Endodermal cell (in vitro differentiated cells): Measurements from ENCODE around the gene PAQR8. TPM values are rescaled to one million over a fixed set of nuclear protein-coding genes. Genes with fewer than 3 reads are reported as not detected.

ENCODE experiments used
- DNase-seq: peaks from one replicate; pipeline ENCODE4 v3.0.0-alpha.2; 2017
- H3K27ac ChIP-seq: 2 replicates; pipeline ENCODE4 v1.5.1; 2013; ENCODE audit warnings: mild to moderate bottlenecking, low read depth, low read length, moderate library complexity
- H3K27me3 ChIP-seq: 2 replicates; pipeline ENCODE4 v1.6.1; 2013; ENCODE audit warnings: mild to moderate bottlenecking, low read length, moderate library complexity; ENCODE audit not compliant: insufficient read depth, control insufficient read depth, poor library complexity, severe bottlenecking
- H3K36me3 ChIP-seq: 2 replicates; pipeline ENCODE4 v1.7.0; 2013; ENCODE audit warnings: mild to moderate bottlenecking, low read length, moderate library complexity; ENCODE audit not compliant: control insufficient read depth, insufficient read depth
- H3K4me1 ChIP-seq: one replicate; pipeline ENCODE4 v1.7.0; 2013; ENCODE audit warnings: low read length; ENCODE audit not compliant: control insufficient read depth, insufficient read depth
- H3K4me3 ChIP-seq: 2 replicates; pipeline ENCODE4 v1.5.1; 2013; ENCODE audit warnings: mild to moderate bottlenecking, low read length, moderate library complexity
- H3K9ac ChIP-seq: 2 replicates; pipeline ENCODE4 v1.6.1; 2013; ENCODE audit warnings: mild to moderate bottlenecking, low read length, moderate library complexity; ENCODE audit not compliant: poor library complexity, severe bottlenecking; ENCODE audit errors: extremely low read depth
- H3K9me3 ChIP-seq: 2 replicates; pipeline ENCODE4 v1.6.1; 2013; ENCODE audit warnings: mild to moderate bottlenecking, low read length, moderate library complexity; ENCODE audit not compliant: control insufficient read depth
- H3K27ac Mint-ChIP-seq: 2 replicates; pipeline ENCODE4 v1.8.0; 2020; ENCODE audit warnings: mixed read lengths
- H3K27me3 Mint-ChIP-seq: 2 replicates; pipeline ENCODE4 v1.8.0; 2021; ENCODE audit warnings: mild to moderate bottlenecking, mixed read lengths; ENCODE audit not compliant: insufficient read depth
- H3K36me3 Mint-ChIP-seq: 2 replicates; pipeline ENCODE4 v1.8.0; 2020; ENCODE audit warnings: low read depth, mixed read lengths
- H3K4me1 Mint-ChIP-seq: 2 replicates; pipeline ENCODE4 v1.8.0; 2020; ENCODE audit warnings: mixed read lengths
- H3K4me3 Mint-ChIP-seq: 2 replicates; pipeline ENCODE4 v1.8.0; 2020; ENCODE audit warnings: mild to moderate bottlenecking, moderate library complexity, mixed read lengths
- H3K9me3 Mint-ChIP-seq: 2 replicates; pipeline ENCODE4 v1.8.0; 2020; ENCODE audit warnings: mild to moderate bottlenecking, mixed read lengths
- CTCF ChIP-seq: fragments of 200-600 bp; sonication (generic); conservative IDR thresholded peaks from 2 replicates; pipeline ENCODE4 v1.5.0; 2021; ENCODE audit warnings: antibody characterized with exemption, mild to moderate bottlenecking
- WGBS, 2 experiments: methylation state at CpG; one replicate each; pipeline versions ENCODE4 v1.1.5 to v1.1.7; 2013; ENCODE audit warnings: missing lambda C conversion rate in 2 of 2, mixed read lengths in 1 of 2; ENCODE audit not compliant: insufficient coverage in 1 of 2, insufficient read length in 1 of 2; 5-methylcytosine and 5-hydroxymethylcytosine counted together
- total RNA-seq, 2 donors: library from RNA; stranded (reverse); fragmentation: NEBNext Ultra II Directional in 1 of 2; extraction: Animal tissue kit (Norgen Biotek cat#: 25700) in 1 of 2; gene quantifications; 2 replicates in 1 of 2; 3 replicates in 1 of 2; pipeline ENCODE4 v1.2.1, GENCODE V29; 2021

The PAQR8 gene
- total RNA-seq, 2 donors from 2014 or later, result 5.9 to 6.7 TPM

- Mint-ChIP-seq H3K27me3 (no peaks in the 10 kb centered on the region), H3K4me3 (no peak overlapping the region), H3K36me3 (no peaks in the 10 kb centered on the region), H3K4me1 (no peaks in the 10 kb centered on the region), H3K9me3 (no peaks in the 10 kb centered on the region), H3K27ac (no peak overlapping the region)
- no peak for TF ChIP-seq CTCF
- Histone ChIP-seq H3K9me3 (no peaks in the 10 kb centered on the region), H3K4me1 (no peaks in the 10 kb centered on the region), H3K4me3 (no peak overlapping the region), H3K9ac (no peak overlapping the region), H3K27ac (no peak overlapping the region), H3K27me3 (no peaks in the 10 kb centered on the region), H3K36me3 (no peaks in the 10 kb centered on the region)
- WGBS, 2 experiments, result 86 to 93% methylated on average over 1 of the region's 1 CpG
- no peak for DNase-seq
Measured at GRCh38 chr6:52317211-52317610, 44.7 kb upstream of the PAQR8 start.

GRCh38 chr6:52317841-52318581 lies 43.9 kb upstream of the PAQR8 start:
- no peak for TF ChIP-seq CTCF
- Histone ChIP-seq H3K9me3 (no peaks in the 10 kb centered on the region), H3K27me3 (no peaks in the 10 kb centered on the region), H3K4me1 (no peaks in the 10 kb centered on the region), H3K36me3 (no peaks in the 10 kb centered on the region), H3K27ac (no peak overlapping the region), H3K9ac (no peak overlapping the region), H3K4me3 (no peak overlapping the region)
- Mint-ChIP-seq H3K27me3 (no peaks in the 10 kb centered on the region), H3K36me3 (no peaks in the 10 kb centered on the region), H3K4me1 (no peaks in the 10 kb centered on the region), H3K4me3 (no peak overlapping the region), H3K27ac (no peak overlapping the region), H3K9me3 (no peaks in the 10 kb centered on the region)
- DNase-seq, result no peak
- WGBS, 2 experiments, result 76 to 79% methylated on average over 2 to 4 of the region's 4 CpGs

- Histone ChIP-seq H3K27me3 (no peaks in the 10 kb centered on the region), H3K36me3 (no peaks in the 10 kb centered on the region), H3K9ac (no peak overlapping the region), H3K4me3 (no peak overlapping the region), H3K4me1 (no peaks in the 10 kb centered on the region), H3K27ac (no peak overlapping the region), H3K9me3 (peaks cover 8% of the 10 kb centered on the region)
- Mint-ChIP-seq H3K4me3 (no peak overlapping the region), H3K36me3 (no peaks in the 10 kb centered on the region), H3K27ac (no peak overlapping the region), H3K4me1 (peaks cover 26% of the 10 kb centered on the region), H3K27me3 (no peaks in the 10 kb centered on the region), H3K9me3 (peaks cover 6% of the 10 kb centered on the region)
- TF ChIP-seq CTCF, result no peak
- DNase-seq, result no peak
- 91 to 96% methylated on average over 5 to 6 of the region's 6 CpGs for WGBS, 2 experiments
Measured at GRCh38 chr6:52324189-52324588, 37.8 kb upstream of the PAQR8 start.
